AG20443 (cell line): ENCODE measurements around the gene KCNK5.

Experiments
- DNase-seq: peaks from one replicate; pipeline ENCODE4 v3.0.0; 2012; ENCODE audit warnings: low spot score, mixed read lengths

Gene KCNK5

DNA sequence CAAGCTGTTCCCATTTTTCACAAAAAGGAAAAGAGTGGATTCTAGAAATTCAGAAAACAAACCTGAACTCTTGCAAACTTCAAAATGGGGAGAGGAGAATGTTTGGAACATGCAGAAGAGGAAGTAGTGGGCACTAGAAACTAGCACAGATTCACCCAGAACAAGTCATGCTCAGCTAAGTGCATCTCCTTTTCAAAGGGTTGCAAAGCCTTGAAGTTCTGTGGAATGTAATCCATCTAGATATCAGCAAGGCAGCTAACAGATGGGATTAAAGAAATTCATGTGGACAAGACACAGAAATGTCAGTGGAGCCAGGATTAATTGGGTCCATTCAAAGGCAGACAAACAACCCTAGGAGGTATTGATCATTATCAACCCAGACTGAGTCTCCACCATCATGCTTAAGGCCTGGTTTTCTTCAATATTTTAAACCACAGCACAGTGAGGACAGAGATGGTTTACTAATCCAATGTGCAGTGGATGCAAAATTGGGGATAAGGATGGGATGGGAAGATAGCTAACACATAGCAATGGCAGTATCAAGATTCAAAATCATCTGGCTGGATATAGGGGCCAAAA is 31.3 kb downstream of the KCNK5 start:
- no peak for DNase-seq

DNA sequence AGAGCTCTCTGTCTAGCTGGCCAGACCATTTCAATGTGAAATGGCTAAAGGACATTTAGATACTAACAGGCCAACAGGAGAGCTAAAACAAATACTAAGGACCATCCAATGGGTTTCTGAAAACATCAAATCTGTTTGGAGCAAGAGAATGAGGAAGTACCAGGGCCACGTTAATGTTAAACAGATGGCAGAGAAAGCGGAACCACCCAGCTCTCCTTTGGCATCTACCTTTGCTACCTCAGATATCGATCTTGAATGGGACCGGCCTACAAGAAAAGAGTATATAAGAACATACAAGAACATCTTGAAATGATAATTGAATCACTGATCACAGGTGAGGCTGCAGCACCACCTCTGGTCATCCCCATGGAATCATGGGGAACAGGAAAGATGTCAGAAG is 31.8 kb downstream of the KCNK5 start:
- DNase-seq: no peak

DNA sequence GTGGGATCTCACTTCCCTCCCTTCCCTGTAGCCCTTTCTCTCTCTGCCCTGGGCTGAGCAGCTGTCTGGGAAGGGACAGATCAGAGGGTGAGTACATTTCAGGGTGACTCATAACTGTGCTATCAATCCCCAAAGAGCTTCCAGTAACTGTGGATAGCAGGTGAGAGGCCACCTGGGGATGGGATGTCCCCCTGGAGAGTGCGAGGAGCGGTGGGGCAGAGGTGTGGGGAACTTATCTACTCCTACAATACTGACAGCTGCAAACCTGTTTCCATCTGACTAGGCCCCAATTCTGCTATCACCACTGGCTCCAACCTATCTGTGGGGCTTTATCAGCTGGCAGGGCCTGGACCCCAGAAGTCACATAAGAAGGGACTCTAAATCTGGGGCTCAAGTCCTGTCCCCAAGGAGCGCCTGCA is 32.6 kb downstream of the KCNK5 start:
- no peak for DNase-seq

DNA sequence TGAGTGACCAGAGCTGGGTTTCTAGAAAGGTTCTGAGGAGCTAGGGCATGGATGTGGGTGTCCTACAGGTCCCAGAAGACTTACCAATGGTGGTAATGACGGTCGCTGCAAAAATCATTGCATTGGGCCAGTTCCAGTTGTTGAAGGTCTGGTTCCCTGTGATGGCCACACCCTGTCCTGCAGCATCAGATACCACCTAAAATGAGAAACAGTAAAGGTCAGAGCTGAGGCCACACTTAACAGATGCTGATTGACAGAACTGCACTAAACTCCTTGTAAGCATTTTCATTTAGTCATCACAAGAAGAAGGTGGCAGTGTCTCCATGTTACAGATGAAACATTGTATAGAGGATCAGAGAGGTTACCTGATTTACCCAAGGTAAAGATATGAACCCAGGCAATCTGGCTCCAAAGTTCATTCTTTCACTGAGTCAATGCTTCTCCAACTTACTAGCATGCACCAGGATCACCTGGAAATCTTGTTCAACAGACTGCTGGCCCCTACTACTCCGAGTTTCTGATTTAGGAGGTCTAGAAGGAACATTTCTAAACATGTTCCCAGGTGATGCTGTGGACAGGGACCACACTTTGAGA is 33.4 kb downstream of the KCNK5 start:
- DNase-seq: no peak

DNA sequence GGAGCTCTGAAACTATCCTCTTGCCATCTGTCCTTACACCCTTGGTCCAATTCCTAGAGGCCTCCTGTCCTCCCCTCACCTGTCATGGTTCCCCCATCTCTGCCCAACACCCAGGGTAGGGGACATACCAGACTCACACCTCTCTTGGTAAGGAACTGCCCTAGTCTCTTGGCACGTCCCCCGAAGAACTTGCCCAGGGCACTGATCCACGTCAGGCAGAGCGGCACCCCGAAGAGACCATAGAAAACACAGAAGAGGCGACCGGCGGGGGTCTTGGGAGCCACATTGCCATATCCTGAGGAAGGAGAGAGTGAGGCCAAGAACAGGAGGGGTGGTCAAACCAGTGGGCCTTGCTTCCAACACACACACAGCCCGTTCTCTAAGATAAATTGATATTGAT is 34.8 kb downstream of the KCNK5 start:
- no peak for DNase-seq

DNA sequence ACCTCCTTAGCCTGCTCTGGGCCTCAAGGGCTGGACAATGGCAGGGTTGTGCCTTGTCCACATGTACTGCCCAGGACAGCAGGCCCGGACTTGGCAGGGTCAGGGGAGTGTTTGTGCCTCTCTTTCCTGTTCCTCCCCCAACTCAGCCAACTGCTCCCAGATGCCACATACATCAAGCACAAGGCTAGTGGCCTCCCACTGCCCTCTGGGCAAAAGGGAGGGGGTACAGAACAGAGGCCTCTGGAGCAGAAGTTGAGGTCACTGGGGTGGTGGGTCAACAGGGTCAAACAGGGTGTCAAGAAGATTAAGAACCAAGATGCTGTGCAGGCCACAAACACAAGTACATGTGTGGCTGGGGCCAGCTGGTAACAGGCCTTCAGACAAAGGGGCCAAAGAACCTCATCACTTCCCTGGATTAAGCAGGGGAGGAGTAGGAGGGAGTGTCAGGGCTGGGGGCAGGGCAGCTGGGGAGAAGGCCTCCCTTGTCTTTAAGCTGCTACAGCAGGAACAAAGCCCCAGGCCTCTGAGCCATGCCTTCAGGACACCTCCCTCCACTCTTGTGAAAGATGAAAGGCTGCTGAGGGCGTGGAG is 36.0 kb downstream of the KCNK5 start:
- DNase-seq: no peak

DNA sequence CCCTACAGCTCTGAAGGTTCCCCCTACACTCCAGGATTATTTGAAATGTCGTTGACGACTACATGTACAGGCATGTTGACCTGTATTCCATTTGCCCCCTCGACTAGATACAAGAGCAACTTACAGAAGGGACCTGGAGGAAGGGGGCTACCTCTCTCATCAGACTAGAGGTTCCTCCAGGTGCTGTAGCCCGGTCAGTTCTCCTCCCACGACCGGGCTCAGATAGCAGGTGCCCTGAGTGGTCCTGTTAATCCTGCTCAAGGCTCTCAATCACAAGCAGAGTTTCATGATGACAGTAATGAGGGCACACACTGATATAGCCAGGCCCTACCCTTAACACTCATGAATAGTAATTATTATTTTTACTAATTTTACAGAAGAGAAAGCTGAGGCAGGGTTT is 36.5 kb downstream of the KCNK5 start:
- no peak for DNase-seq

DNA sequence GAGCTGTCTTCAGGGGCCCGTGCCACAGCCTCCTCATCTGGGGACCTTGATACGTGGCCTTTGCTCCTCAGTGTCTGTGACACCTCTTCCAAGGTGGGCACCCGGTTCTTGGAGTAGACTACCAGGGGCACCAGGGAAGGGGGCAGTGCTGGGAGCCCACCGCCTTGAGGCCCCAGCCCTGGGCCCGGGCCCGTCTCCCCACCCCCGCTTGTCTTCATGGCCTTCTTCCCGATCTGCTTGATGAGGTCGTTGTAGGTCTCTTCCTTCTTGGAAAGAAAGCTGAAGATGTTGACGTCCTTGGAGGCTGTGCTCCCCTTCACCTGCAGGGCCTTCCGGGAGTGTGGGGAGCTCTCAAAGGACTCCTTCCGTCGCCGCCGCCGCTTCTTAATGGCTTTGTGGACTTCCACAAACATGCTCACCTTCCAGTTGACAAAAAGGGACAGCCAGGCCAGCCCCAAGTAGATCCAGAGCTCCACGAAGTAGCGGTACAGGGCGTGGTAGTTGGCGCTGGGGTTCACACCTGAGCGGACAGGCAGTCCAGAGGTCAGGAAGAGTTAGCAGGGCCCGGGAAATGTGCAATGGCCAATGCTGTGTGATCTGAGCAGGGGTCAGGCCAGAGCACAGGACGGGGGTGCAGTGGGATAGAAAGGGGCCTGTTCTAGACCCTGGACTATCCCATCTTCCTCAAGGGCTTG is 37.9 kb downstream of the KCNK5 start:
- DNase-seq: no peak

DNA sequence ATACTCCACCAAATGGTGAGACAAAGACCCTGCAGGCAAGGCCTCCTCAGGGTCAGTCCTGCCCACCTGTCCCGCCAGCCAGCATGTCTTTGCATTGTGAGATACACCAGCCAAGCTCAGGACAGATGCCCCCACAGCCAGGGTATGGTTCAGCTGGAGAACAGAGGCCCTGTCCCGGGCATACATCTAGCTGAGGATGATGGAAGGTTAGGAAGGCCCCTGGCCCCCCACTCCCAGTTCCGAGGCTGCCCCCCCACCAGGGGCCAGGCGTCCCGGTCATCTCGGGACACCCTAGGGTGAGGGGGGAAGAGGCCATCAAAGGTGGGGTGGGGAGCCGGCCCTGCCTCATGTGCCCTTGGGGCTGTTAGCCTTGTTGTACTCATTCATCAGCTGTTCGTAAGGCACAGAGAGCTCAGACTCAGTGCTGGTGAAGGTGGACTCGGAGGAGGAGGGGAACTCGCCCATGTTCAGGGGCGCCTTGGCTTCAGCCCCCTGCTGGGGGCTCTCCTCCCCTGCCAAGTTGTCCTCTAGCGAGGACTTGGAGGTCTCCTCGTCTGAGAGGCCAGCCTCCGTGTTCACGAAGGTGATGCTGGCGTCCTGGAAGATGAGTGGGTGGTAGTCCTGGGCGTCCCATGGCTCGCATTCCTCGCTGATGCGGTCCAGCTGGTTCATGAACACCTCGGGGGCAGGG is 38.6 kb downstream of the KCNK5 start:
- no peak for DNase-seq

DNA sequence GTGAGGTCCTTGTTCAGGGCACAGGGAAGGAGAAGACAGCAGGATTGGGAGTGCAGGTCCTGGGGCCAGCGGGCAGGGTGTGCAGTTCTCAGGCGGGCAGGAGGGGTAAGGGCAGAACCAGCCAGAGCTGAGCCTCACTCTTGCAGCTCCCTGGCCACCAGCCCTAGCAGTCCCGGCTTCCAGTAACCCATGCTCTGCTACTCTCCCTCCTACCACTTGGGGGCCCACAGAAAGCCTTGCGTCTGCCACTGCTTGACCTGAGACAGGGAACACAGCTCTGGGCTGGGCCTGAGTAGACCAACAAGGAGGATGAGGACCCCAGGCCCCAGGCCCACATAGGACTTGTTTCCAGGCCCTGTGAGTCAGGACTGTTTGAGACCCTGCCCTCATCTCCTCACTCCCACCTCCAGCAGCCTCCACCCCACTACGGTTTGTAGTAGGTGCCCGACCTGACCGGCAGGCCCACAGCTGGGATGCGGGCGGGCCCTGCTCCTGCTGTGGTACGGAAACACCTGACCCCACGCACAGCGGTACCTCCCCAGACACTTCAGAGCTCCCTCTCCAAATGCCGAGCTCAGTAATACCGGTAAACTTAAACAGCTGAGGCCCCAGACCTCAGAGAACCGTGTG is 39.2 kb downstream of the KCNK5 start:
- peak; percentile 64 for DNase-seq

DNA sequence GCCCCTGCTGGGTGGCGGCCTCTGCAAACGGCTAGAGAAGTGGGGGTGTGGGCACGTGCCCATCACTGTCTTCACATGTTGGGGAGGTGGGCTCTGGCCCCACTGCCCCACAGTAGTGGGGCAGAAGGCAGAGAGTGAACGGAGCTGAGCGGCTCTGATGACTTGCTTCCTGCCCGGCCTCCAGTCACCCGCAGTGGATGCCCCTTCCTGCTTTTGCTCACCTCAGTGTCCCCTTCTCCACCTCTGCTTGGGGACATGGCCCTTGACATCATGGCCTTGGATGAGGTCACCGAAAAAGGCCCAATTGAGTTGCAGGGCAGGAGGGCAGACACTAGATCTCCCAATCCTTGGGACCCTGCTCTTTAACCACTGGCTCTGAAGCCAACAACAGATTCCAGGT is 40.1 kb downstream of the KCNK5 start:
- DNase-seq: no peak

DNA sequence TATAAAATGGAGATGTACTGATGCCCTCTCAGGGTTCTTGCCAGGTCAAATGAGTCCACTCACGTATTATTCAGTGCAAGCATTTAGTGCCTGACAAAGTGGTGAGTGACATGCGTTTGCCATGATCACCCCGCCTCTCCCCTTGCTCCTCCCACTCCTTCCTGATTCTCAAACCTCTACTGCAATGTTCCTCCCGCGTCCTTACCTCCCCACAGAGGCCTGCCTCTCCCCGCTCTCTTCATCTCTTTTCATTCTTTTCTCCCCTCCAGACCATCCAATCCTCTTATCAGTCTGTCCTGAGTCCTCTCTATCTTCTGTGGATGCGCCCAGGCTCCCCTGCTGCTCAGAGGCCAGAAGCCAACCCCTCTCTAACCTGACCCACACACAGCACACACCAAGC is 40.7 kb downstream of the KCNK5 start:
- no peak for DNase-seq

DNA sequence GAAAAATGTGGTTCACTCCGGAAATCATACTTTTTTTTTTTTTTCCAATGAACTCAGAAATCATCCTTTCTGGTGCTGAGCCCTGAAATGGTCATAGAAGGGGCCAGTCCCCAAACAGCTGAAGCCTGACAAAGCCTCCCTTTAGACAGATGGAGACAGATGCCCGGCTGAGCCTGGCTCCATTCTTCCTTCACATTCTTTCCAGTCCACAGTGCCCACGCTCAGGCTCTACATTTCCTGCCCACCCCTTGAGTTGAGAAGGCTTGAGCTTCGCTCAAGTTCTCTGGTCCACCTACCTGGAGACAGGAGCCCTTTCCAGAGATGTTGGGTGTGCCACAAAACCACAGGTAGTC is 41.2 kb downstream of the KCNK5 start:
- no peak for DNase-seq

DNA sequence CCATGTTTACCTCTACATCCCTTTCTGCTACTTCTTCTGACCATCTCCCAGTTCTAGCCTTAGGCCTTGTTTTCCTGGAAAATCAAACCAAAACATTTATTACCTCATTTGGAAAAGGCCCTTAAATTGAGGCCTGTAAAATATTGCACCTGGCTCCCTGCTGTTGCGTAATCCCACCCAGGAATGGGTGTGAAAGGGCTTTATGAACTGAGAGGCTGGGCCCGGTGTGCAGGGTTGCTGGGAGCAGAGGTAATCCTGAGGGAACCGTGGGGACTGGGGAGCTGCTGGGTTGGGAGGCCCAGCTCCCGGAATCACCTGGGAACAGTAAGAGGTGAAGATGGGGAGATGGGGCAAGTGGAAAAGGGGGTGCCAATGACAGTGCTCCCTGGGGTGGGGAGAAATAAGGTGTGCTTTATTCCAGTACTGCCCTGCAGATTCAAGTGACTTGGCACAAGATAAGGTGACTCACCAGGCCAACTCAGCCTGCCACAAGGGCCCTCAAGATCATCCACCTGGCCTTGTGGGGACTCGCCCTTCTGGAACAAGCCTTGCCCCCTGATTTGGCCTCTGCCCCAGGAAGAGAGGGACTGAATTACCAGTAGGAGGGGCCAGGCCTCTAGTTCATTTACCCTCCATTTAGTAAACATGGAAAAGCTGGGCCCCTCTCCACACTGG is 44.2 kb downstream of the KCNK5 start:
- no peak for DNase-seq

DNA sequence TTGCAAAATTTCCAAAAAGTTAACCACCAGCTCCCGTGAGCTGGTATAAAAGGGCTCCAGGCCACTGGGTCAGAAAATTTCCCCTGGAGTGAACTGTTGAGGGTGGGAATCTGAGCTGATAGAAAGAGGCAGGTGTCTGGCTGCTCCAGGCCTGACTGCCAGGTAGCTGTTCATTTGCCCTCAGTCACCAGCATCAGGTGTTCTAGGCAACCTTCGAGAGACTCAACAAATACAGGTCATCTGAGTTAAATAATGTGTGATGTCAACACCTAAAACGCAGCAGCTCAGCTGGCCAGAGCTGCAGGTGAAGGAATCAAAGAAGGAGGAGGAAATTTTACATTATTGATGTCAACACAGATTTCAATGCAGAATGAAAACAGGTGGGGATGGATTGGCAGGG is 46.7 kb downstream of the KCNK5 start:
- DNase-seq: no peak

DNA sequence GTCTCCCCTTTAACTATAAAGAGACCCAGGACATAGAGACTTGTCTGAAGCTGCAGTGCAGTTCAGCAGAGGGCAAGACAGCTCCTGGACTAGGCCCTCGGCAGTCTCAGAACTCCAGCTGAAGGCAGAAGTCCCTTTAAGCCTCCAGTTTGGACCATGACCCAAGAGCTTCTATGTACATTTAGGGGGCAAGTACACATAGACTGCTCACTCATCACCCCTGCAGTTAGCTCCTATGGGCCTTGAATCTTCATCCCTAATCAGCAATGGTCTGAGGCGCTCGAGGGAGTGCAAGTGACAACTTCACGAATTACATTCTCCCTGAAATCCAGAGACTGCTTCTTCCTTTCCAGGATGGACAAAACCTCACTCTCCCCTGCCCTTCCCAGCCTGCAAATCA is 47.4 kb downstream of the KCNK5 start:
- no peak for DNase-seq

DNA sequence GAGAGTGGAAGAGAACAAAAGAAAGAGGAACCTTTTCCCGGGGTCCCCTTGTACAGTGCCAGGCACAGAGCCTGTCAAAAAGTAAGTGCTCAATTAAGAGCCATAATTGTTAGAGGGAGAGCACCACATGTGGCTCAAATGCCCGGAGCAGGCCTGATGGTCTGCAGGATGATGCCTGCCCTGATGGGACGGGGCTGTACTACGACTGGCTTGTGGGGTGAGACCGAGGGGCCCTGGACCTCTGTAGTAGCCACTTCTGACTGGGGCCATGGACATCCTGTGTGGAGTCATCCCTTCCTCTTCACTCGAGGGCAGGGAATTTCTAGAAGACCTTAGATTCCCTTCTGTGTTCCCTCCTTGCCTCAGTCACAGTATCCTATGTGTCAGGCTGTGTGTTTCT is 47.9 kb downstream of the KCNK5 start:
- no peak for DNase-seq

DNA sequence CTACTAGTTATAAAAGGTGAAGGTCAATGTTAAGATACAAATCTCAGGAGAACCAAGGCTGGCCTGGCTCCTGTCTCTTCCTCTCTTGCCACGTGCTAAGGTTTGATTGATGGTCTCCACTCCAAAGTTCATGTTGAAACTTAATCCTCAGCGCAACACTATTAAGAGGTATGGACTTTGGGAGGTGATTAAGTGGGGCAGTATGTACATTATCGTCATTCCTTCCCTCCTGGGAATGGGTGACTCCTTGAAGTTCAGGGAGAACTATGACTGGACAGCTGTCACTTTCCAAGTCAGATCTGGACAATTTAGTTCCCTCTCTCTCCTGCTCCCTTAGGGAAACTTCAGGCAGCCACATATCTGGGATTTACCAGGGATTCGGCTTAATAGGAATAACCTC is 50.5 kb downstream of the KCNK5 start:
- no peak for DNase-seq

DNA sequence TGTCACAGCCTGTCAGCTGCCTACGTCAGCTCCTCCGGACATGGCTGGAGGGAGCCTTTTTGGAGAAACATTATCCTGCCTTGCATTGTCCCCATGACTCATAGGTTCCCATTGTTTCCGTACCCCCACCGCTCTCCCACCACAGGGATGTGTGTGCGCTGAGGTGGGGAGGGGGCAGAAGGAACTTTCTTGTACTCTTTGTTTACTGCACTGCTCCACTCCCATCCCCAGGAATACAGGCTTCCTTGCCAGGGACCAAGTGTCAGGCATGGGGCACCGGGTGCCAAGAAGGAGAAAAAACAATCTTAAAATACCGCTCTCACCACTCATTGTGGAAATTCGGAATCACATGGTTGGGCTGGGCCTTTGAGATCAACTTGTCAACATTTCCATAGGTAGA is 51.0 kb downstream of the KCNK5 start:
- DNase-seq: no peak

DNA sequence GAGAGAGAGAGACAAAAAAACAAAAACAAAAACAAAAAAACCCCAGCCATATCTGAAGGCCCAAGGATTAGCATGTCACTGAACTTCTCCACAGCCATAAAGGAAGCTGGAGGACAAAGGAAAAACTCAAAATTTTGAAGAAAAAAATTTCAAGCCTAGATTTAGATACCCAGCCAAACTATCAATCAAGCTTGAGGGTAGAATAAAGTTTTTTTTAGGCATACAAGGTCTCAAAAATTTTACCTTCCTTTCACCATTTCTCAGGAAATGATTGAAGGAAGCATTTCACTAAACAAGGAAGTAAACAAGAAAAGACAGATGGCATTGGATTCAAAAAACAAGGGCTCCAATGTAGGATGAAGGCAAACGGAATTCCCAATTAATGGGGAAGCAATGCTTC is 52.1 kb downstream of the KCNK5 start:
- DNase-seq: no peak

DNA sequence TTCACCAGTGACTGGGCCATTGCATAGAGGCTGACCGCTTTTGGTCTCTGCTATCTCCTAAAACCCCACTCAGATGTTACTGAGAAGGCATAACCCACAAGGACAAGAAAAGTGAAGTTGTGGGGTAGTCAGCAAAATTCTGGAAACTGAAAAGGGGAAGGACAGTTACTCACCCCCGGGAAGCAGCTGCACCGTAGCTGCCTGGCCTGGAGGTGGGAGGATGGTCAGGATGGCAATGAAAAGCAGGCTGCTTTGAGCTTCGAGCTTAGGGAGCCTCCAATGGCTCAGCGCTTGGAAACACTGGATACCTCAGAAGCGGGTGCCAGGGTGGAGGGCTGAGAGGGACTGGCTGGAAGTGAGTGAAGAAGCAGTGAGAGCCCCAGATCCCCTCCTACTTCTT is 56.0 kb downstream of the KCNK5 start:
- no peak for DNase-seq

DNA sequence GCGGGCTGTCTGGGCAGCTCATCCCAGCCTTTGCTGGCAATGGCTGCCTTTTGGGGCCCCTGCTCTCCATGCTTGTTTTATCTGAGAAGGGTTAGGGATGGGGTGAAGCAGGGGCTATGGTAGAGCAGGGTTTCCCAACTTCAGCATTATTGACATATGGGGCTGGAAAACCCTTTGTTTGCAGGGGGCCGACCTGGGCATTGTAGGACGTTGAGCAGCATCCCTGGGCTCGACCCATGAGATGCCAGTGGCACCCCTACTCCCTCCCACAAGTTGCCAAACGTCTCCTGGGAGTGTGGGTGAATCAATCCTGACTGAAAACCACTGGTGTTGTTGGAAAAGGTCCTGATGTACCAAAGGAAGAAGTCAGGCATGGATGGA is 56.9 kb downstream of the KCNK5 start:
- DNase-seq: no peak
